T-helper 9 cell (primary cell): Measurements from ENCODE around the gene CNTNAP3.
"Not testable (repeated sequence)": the region's sequence is repeated elsewhere in the genome, so short reads cannot be mapped to it uniquely, and the experiment has no call there.

Source experiments
- DNase-seq: peaks from one replicate; pipeline ENCODE4 v3.0.0-alpha.2; 2020
- total RNA-seq, 2 donors: gene quantifications; one replicate each; lab custom pipeline; 2026; lab: John Stamatoyannopoulos, UW

Gene CNTNAP3
- total RNA-seq, result 0.07 to 0.24 reads per million in 2 donors

DNA sequence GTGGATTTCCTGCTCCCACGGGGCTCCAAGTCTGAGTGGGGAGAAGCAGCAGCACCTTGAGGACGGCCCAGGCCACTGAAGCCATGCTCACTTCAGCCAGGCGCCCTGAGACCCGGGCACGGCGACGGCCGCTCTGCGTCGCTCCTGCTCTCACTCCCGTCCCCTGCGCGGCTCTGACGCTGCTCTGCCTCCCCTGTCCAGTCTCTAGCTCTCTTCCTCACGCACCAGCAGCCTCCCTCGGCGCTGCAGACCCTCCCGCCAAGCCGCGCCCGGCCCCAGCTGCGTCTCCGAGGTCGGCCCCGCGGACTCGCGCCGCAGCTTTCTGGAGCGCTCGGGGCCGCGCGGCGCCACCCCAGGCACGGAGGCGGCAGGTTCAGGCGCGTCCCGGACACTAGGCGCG, at the start of gene CNTNAP3:
Gene CNTNAP3 (minus strand): TSS at position 188 of the 400 bp plus-strand sequence. CDS start 103 bp downstream, at position 85.
- not testable (repeated sequence) for DNase-seq

DNA sequence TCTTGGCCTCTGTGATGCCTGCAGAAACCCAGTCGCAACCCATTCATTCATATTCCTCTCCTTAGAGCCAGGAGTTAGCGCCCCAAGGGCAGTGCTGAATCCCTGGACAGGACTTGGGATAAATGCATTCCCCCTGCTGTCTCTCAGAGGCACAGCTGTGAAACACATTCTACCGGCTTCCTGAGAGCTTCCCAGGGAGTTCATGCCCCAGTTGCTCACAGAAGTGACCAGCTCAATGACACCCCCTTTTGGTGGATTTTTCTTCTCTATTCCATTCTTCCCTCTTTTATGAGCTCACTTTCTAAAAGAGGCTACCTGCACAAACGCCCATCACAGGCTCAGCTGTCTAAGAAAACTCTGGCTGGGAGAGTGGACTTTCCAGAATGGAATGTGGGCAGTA, 8.0 kb downstream of the CNTNAP3 start:
- DNase-seq, result not testable (repeated sequence)

DNA sequence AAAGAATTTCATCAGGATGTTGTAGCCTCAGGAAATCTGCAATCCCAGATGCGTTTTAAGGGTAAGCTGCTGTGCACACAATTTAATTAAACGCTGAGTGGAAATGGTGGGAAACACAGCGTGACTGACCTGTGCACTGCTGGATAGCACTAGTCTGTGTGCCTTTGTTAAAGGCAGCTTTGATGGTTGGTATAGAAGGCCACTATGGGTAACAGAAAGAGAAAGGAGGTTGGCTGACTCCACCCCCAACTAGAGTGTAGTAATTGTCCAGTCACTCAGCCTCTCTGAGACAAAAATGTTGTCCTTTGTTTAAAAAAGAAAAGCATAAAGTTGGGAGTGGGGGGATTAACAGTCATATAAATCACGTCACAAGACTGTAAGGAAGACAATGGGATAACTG, 45.5 kb downstream of the CNTNAP3 start:
- DNase-seq, result not testable (repeated sequence)

DNA sequence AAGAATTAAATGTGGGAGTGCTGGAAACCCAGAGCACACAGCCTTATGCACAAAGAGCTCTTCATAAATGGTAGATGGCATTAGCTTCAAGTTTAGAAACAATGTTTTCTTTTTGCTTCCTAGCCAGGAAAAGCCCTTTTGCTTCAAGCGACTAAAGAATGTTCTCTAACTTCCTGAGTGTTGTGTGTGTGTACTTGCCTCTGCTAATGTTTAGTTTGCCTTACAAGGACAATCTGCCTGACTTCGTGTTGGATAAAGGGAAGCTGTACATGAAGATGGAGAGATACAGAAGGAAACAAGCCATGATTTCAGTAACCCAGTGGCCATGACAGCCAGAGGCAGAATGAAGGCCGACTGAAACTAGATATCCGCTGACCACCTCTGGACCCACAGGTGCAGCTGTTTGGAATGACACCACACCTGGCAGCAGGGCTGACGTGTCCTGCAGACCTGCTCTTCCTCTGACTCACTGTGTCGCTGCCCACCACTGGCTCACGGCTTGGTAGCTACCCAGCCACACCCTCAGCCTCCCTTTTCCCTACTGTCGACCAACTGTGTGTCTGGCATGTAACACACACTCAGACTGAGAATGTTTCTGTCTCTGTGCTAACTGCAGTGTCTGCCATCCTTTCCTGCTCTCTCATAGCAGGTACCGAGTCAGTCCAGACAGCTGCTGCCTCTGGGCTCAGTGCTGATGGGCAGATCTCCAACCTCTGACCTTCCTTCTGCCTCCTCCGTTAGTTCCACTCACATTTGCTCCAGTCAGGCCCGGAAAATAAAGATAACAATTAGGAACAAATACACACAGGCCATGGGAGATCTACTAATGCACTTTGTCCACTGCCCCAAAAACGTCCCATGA, 55.6 kb downstream of the CNTNAP3 start:
- not testable (repeated sequence) for DNase-seq

DNA sequence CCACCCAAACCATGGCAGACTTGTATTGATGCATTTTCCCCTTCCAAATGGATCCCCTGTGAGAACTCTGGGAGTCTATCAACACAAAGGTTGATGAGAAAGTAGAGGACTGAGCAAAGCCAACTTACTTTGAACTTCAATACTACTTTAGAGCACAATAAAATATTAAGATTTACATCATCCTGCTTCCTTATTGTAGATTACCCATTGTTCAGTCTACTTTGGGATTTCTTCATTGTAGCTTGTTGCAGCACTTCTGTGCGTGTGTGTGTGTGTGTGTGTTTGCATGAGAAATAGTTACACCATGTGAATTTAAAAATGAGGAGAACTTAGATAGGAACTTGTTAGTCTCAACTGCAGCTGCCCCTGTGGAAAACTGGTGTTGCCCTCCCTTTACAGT, 72.0 kb downstream of the CNTNAP3 start:
- DNase-seq, result not testable (repeated sequence)

DNA sequence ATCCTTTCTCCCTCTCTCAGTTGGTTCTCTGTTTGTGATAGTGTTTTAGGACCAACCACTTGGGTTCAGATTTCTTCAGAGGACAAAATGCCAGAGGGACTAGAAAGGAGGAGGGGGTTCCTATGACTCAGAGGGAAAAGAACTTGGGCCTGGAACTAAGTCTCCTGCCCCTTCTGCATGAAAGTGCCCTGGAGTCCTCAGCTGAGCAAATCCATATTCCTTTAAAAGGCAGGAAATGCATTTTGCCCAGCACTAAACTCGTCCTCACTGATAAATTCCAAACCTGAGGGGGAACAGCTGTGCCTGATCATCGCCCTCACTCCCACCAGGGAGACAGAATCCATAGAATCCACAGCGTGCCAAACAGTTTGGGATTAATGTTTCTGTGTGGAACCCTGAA, 78.2 kb downstream of the CNTNAP3 start:
- not testable (repeated sequence) for DNase-seq

DNA sequence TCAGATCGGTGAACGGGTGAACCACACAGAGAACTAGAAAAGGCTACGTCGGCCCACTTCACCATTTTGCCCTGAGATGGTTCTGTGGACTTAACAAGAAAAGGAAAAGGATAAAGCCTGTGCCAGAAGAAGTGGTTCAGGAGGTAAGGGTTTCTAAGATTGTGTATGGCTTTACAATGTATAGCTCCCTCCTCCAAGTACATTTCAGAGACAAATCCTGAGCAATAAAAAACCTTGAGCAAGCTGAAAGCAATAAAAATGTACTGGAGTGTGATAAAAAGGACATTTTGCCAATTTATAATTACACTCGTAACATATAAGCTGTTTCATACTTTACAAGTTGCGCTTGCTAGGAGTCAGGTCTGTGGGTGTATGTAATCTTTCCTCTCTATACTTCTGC, 81.3 kb downstream of the CNTNAP3 start:
- DNase-seq, result not testable (repeated sequence)

DNA sequence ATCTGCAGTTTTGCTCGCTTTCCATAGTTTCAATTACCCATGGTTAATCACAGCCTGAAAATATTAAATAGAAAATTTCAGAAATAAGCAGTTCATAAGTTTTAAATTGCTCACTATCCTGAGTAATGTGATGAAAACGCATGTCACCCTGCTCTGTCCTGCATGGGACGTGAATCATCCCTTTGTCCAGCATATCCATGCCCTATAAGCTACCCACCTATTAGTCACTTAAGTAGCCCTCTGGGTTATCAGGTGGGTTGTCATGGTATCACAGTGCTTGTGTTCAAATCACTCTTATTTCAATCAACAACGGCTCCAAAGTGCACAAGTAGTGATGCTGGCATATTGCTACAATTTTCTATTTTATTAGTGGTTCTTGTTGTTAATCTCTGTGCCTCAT, 82.1 kb downstream of the CNTNAP3 start:
- DNase-seq, result not testable (repeated sequence)

DNA sequence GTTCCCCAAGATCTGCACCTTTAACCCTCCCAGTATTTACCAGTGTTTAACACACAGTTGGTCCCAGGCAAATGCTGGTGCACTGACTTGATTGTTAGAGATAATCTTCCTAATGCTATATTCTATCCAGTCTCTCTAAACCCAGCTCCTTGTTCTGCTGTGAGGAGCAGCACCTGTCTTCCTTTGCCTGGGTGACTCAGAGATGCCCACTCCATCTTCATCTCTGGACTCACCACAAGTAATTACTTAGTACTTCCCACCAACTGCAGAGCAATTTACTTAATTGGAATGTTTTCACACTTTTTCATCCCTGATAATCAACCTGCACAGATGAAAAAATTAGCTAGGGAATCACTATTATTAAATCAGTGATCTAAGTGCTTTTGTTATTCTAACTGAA, 87.6 kb downstream of the CNTNAP3 start:
- DNase-seq, result not testable (repeated sequence)

DNA sequence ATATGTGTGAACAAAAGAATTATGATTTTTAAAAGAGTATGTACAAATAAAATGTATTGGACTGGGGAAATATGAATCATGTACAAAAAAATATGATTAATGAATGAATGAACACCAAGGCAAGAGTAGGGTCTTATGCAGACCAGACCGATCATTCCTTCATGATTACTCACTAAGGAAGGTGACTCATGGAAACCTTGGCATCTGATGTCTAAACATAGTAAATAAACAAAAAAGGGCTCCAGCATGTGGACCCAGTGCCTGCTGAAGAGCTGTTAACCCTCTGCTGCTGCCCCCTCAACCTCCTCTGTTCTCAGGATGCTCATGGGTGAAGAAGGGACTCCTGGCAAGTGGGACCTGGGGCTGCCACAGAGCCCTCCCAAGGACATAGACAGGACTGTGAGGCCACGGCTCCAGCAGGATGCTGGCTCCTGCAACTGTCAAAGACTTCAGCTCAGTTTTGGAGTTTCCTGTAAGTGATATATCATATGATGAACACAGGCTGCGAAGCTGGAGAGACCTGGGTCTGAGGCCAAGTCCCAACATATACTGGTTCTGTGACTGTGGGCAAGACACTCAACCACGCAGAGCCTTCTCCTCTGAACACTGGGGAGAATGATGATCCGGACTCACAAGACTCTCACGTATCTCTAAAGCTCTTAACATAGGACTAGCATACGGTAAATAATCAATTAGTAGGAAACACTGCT, 89.8 kb downstream of the CNTNAP3 start:
- DNase-seq, result not testable (repeated sequence)

DNA sequence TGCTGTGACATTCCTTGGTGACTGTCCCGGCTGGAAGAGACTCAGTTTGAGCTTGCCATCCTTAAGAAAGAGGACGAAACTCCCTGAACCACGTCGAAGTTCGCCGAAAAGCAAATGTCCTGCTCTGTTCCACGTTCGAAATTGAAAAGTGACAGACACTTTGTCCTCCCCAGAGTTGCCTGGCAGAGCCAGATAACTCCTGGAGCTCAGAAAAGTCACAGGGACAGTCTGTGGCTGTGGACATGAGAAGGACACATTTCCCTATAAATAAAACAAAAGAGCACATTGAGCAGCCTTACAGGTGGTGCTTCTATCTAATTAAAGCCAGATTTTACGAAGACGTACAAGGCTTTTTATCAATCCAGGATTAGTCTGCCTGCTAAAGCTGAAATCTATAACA, 116.6 kb downstream of the CNTNAP3 start:
- DNase-seq, result not testable (repeated sequence)

DNA sequence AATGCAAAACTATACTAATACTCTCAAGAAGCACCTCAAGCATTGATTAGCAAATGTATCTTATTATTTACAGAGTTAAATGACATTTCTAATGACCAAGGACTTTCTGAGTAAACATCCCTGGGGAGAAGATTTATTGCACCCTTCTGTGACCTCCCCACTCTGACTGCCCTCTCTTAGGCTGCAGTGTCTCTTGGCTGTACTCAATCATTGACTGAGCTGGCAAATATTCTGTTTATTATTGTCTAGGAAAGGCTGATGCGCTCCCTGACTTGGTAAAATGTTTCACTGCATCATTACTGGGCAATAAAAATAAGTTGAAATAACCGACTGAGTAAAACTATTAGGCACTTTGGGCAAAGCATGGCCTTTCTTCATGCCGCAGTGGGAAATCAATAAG, 130.3 kb downstream of the CNTNAP3 start:
- DNase-seq, result not testable (repeated sequence)

DNA sequence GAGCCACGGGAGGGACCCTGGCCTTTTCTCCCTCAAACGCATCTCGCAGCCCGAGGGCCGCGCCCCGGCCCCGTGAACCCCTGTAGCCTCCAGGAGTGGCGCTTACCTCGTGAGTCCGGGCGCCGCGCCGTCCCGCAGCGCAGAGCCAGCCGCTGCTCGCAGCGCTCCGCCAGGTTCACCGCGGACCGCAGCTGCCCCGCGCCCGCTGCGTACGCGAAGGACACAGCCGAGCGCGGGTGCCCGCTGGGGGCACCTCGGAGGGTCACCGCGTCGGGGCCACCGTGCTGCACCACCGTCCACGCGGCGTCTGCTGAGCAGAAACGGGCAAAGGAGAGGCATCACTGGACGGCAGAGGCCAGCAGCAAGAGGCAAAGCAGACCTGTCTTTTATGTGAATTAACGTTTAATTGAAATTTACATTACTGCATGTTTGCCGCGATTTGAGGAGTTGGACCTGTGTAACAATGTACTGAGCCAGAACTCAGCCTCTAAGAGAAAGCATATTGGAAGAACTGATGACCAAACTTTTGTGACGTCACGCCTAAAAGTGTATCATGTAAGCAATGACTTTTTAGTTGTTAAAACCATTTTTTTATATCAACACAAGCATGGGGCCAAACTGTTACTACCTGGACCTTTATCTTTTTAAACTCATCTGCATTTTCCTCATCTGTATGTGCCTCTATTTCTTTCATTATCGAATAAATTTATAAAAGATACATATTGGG, 155.0 kb downstream of the CNTNAP3 start:
- DNase-seq, result not testable (repeated sequence)

DNA sequence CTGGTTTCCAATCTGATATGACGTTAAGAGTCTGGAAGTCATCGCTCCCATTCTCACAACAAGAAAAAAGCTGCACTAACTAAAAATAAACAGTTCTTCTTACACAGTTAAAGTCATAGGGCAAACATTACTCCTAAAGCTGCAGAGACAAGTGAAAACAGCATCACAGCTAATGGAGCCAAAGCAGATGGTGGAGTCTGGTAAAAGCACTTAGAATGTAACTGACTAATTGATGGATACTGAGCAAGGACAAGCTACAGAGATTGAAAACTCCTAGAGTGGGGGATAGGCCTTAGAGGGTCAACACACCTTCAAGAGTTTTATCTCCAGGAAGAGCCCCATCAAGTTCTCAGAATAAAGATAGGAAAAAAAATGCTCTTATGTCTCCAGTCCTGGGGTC, 166.6 kb downstream of the CNTNAP3 start:
- not testable (repeated sequence) for DNase-seq

DNA sequence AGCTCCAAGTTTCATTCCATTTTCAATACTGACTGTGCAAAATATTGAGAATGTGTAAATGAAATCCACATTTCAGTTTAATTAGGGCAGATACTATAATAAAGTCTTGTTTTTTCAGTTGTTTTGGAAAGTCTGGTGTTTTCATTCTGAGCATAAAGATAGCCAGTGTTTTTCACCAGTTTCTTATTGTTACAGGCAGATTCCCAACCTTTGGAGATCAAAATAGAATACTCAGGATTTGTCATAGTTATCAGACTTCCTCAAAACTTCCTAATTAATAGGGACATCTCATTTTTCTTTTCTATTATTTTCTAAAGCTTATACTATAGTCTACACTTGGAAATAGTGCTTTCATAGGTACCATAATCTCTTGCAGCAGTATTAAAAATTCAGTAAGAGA, 176.2 kb downstream of the CNTNAP3 start:
- DNase-seq, result not testable (repeated sequence)

DNA sequence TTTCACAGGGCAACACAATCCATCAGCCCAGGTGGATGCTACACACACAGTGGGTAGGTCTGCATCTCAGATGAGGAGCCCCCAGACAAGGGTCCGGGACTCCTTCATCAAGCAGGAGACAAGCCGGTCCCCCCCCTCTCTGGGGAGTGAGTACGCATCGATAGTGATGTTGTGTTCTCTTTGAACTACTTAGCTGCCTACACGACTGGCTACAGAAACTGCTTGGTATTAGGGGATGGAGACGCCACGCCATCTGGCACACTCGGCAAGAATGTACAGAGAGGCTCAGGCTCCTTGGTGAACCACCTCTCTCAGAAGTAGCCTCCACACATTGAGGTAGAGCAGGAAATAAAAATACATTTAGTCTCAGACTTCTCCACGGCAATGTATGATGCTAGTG, 179.8 kb downstream of the CNTNAP3 start:
- DNase-seq, result no peak

DNA sequence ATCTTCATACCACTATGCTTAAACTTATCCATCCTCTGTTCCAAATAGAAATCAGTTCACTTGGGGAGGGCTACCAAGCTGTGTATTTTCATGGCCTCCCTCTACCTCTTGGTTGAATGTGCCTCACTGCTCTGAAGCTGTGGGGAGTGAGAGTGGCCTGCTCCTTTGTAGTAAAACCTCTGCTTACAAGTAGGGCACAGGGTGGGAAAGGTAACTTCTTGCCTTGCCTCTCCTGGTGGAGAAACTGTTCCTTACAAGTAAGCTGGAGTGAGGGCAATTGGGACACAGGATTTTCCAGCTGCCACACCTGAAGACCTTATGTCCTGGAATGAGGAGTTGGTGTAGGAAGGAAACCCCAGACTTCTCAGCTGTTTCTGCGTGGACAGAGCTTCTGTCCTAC, 190.8 kb downstream of the CNTNAP3 start:
- not testable (repeated sequence) for DNase-seq

DNA sequence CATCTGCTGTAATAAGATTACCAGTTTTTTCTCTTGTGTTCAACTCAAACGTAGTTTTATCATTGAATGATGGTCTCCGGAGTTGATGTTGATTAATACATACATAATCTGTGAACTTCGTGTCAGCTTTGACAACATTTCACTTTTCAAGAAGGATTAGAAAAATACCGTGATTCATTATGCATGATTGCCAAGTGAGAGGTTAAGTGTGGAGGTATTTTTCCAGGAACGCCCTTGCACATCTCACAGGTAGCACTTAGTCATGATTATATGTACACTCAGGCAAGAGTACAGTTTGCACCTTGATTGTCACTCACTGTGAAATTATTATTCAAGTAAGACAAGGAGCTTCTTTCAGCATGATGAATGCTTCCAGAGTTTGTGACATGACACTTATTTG, 202.7 kb downstream of the CNTNAP3 start:
- DNase-seq, result not testable (repeated sequence)

DNA sequence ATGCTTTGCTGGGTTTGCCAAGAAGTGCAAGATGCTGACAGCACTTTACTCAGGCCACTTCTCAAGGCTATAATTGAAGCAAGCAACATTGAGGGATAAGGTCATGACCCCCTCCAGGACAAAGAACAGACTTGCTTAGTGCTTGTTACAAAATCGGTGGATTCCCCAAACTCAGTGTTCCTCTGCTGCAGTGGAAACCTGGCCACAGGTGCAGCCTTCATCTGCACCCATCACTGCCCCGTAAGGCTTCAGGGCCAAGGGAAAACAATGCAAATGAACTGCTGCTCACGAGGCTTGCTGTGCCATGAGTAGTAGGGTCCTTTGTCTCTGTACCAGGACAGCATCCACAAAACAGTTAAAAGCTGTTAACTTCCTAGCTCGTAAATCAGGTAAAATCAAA, 205.4 kb downstream of the CNTNAP3 start:
- not testable (repeated sequence) for DNase-seq

DNA sequence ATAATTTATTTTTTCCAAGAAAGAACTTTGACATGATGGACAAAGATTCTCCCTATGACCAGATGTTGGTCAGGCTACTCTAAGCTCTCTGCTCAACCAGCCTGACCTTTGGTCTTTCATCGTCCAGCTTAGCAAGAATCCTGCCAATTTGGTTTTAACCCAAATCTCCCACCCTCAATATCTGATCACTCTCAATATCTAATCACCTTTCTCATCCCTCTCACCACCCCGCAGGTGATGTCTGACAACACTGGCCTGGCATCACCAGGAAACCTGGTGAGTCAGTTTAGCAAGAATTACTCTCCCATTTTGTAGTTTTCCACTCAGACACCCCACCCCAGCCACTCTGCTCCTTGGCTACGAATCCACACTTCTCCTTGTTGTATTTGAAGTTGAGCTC, 207.9 kb downstream of the CNTNAP3 start:
- DNase-seq, result not testable (repeated sequence)

DNA sequence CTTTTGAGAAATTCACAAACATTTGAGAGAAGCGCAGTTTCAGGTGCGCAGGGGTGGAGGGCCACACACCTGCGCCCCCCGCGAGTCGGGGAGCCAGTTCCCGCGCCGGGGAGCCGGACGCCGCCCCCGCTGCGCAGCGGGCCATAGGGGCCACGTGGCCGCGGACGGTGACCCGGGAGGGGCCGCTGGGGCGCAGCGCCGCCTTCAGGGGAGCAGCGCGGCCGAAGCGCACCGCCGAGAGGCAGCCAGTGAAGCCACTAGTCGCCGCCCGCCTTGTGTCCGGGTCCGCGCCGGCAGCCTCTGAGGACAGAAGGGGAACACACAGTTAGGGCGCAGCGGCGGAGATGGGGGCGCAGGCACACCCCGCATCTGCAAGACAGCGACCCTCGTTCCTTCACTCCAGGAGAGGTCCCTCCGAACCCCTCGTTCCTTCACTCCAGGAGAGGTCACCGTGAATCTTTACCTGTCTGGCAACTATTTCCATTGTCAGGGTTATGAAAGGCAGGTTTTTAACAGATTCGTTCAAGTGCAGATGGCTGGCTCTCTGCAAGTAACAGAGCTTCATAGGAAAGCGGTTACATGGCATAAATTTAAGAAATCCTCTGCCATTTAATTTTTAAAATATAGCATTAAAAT, 209.2 kb downstream of the CNTNAP3 start:
- not testable (repeated sequence) for DNase-seq

DNA sequence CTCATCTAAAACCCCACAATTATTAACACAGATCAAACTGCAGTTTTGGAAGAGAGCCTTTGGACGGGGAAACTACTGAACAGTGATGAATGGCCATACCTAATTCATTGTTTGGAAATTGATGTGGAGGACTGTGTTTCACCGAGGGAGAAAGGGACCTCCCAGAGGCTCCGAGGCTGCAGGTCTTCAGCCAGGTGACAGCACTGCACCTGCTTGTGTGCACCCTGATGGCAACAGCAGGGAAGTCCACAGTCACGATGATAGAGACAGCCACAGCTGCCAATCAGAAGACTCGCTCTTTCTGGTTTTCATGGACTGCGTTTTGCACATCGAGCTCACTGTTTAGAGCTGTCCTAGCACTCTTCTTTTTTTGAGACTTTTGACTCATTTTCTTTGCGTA, 214.4 kb downstream of the CNTNAP3 start:
- not testable (repeated sequence) for DNase-seq
